Hepatocyte (in vitro differentiated cells): ENCODE data around the gene HHEX. TPM values are rescaled to one million over a fixed set of nuclear protein-coding genes. Genes with fewer than 3 reads are reported as not detected.

Experiments used
- DNase-seq: peaks from one replicate; pipeline ENCODE4 v3.0.0-alpha.2; 2016; ENCODE audit warnings: low spot score
- H2AFZ ChIP-seq: fragments of 200-600 bp; sonication (generic); 2 replicates; pipeline ENCODE4 v1.6.0; 2016; ENCODE audit warnings: antibody characterized with exemption, mild to moderate bottlenecking
- H3K27ac ChIP-seq: fragments of 200-600 bp; sonication (generic); 2 replicates; pipeline ENCODE4 v1.5.1; 2016; ENCODE audit warnings: mild to moderate bottlenecking
- H3K27me3 ChIP-seq: fragments of 200-600 bp; sonication (generic); 2 replicates; pipeline ENCODE4 v1.6.1; 2016
- H3K36me3 ChIP-seq: fragments of 200-600 bp; sonication (generic); replicated peaks from 2 replicates; pipeline ENCODE4 v1.5.1; 2016; ENCODE audit warnings: low read depth; ENCODE audit not compliant: insufficient read depth
- H3K4me1 ChIP-seq: fragments of 200-600 bp; sonication (generic); 2 replicates; pipeline ENCODE4 v1.5.1; 2016; ENCODE audit warnings: mild to moderate bottlenecking, moderate library complexity; ENCODE audit not compliant: insufficient read depth
- H3K4me2 ChIP-seq: fragments of 200-600 bp; sonication (generic); 2 replicates; pipeline ENCODE4 v1.6.0; 2016
- H3K4me3 ChIP-seq: fragments of 200-600 bp; sonication (generic); 2 replicates; pipeline ENCODE4 v1.5.1; 2016; ENCODE audit warnings: mild to moderate bottlenecking
- H3K79me2 ChIP-seq: fragments of 200-600 bp; sonication (generic); 2 replicates; pipeline ENCODE4 v1.6.0; 2017; ENCODE audit warnings: mild to moderate bottlenecking
- H3K9me2 ChIP-seq: fragments of 200-600 bp; sonication (generic); replicated peaks from 2 replicates; pipeline ENCODE4 v1.6.0; 2017; ENCODE audit warnings: mild to moderate bottlenecking; ENCODE audit not compliant: insufficient read depth
- H3K9me3 ChIP-seq: fragments of 200-600 bp; sonication (generic); 2 replicates; pipeline ENCODE4 v1.5.1; 2016; ENCODE audit warnings: low read depth, mild to moderate bottlenecking
- H4K20me1 ChIP-seq: fragments of 200-600 bp; sonication (generic); 2 replicates; pipeline ENCODE4 v1.6.0; 2016; ENCODE audit warnings: mild to moderate bottlenecking; ENCODE audit not compliant: insufficient read depth, poor library complexity, severe bottlenecking
- EZH2 ChIP-seq: fragments of 200-600 bp; sonication (generic); IDR thresholded peaks from 2 replicates; pipeline ENCODE4 v1.6.1; 2016; ENCODE audit warnings: antibody characterized with exemption, mild to moderate bottlenecking, borderline replicate concordance
- EZH2phosphoT487 ChIP-seq: fragments of 200-600 bp; sonication (generic); IDR thresholded peaks from one replicate; pipeline ENCODE4 v1.6.1; 2018; ENCODE audit warnings: antibody characterized with exemption, mild to moderate bottlenecking, low read depth, moderate library complexity; ENCODE audit not compliant: unreplicated experiment, severe bottlenecking
- WGBS: methylation state at CpG from one replicate; pipeline ENCODE4 v1.1.6; 2016; ENCODE audit warnings: low lambda C conversion rate; ENCODE audit errors: missing lambda C conversion rate; 5-methylcytosine and 5-hydroxymethylcytosine counted together
- polyA plus RNA-seq: library from polyadenylated mRNA; unstranded; fragments of >200 nt; fragmentation: Nextera tagmentation; extraction: Ambion mirVana; gene quantifications from 2 replicates; pipeline ENCODE4 v1.2.1, GENCODE V29; 2016
- total RNA-seq: library from RNA; depleted of rRNA; stranded (reverse); fragments of >200 nt; gene quantifications from 2 replicates; pipeline ENCODE4 v1.2.3, GENCODE V29; 2014
- TF ChIP-seq, protein P1 (sequence below): fragments of 200-600 bp; sonication (generic); IDR thresholded peaks from 2 replicates; pipeline ENCODE4 v1.5.1; 2016; ENCODE audit warnings: antibody characterized with exemption, mild to moderate bottlenecking; ENCODE audit not compliant: poor library complexity

HHEX gene
- total and polyA plus RNA-seq, 2 experiments from 2014 or later = 15.1 to 18.4 TPM

- no peak for DNase-seq
- Histone ChIP-seq H3K4me3 (no peak overlapping the region), H3K36me3 (no peaks in the 10 kb centered on the region), H3K9me3 (no peaks in the 10 kb centered on the region), H3K9me2 (no peaks in the 10 kb centered on the region), H3K4me1 (peaks cover 14% of the 10 kb centered on the region), H3K27me3 (peaks cover 84% of the 10 kb centered on the region), H2AFZ (no peak overlapping the region), H3K27ac (no peak overlapping the region), H3K79me2 (no peaks in the 10 kb centered on the region), H3K4me2 (peak overlapping the region; percentile 75), H4K20me1 (no peaks in the 10 kb centered on the region)
- WGBS = 25% methylated on average over 35 of the region's 35 CpGs
- TF ChIP-seq EZH2 (peak; percentile 78), EZH2phosphoT487 (peak; percentile 34)
- TF ChIP-seq, protein P1, sequence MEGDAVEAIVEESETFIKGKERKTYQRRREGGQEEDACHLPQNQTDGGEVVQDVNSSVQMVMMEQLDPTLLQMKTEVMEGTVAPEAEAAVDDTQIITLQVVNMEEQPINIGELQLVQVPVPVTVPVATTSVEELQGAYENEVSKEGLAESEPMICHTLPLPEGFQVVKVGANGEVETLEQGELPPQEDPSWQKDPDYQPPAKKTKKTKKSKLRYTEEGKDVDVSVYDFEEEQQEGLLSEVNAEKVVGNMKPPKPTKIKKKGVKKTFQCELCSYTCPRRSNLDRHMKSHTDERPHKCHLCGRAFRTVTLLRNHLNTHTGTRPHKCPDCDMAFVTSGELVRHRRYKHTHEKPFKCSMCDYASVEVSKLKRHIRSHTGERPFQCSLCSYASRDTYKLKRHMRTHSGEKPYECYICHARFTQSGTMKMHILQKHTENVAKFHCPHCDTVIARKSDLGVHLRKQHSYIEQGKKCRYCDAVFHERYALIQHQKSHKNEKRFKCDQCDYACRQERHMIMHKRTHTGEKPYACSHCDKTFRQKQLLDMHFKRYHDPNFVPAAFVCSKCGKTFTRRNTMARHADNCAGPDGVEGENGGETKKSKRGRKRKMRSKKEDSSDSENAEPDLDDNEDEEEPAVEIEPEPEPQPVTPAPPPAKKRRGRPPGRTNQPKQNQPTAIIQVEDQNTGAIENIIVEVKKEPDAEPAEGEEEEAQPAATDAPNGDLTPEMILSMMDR = no peak
These were observed 1.9 kb downstream of the HHEX start for GRCh38 chr10:92691591-92692079.

DNA sequence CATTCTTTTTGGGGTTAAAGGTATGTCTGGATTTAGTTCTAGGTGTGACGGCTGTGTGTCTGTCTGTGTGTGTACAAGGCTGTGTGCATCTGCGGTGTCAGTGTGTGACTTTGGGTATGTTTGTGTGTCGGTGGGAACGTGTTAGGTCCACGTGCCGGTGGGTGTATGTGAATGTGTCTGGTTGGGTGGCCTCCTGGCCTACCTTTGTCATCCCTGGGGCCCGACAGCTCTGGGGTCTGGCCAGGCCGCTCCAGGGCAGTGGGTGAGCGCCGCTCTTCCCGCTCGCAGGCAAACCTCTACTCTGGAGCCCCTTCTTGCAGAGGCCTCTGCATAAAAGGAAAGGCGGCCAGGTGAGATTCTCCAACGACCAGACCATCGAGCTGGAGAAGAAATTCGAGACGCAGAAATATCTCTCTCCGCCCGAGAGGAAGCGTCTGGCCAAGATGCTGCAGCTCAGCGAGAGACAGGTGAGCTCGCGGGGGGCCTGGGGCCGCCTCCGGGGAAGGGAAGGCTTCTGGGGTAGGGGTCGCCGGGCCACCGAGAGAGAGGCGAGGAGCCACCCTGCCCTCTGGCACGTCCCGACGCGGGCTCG is 2.4 kb downstream of the HHEX start:
- H3K9me3 ChIP-seq = no peaks in the 10 kb centered on the region
- H3K4me1 ChIP-seq = peaks cover 14% of the 10 kb centered on the region
- no peaks in the 10 kb centered on the region for H3K9me2 ChIP-seq
- no peak overlapping the region for H3K27ac ChIP-seq
- peak overlapping the region; percentile 75 for H3K4me2 ChIP-seq
- DNase-seq = no peak
- no peak overlapping the region for H2AFZ ChIP-seq
- H4K20me1 ChIP-seq = no peaks in the 10 kb centered on the region
- TF ChIP-seq EZH2 (peak; percentile 55), EZH2phosphoT487 (peak; percentile 8)
- TF ChIP-seq, protein P1 = no peak
- H3K27me3 ChIP-seq = peaks cover 90% of the 10 kb centered on the region
- H3K79me2 ChIP-seq = no peaks in the 10 kb centered on the region
- H3K36me3 ChIP-seq = no peaks in the 10 kb centered on the region
- no peak overlapping the region for H3K4me3 ChIP-seq
- WGBS = 9% methylated on average over 30 of the region's 34 CpGs

DNA sequence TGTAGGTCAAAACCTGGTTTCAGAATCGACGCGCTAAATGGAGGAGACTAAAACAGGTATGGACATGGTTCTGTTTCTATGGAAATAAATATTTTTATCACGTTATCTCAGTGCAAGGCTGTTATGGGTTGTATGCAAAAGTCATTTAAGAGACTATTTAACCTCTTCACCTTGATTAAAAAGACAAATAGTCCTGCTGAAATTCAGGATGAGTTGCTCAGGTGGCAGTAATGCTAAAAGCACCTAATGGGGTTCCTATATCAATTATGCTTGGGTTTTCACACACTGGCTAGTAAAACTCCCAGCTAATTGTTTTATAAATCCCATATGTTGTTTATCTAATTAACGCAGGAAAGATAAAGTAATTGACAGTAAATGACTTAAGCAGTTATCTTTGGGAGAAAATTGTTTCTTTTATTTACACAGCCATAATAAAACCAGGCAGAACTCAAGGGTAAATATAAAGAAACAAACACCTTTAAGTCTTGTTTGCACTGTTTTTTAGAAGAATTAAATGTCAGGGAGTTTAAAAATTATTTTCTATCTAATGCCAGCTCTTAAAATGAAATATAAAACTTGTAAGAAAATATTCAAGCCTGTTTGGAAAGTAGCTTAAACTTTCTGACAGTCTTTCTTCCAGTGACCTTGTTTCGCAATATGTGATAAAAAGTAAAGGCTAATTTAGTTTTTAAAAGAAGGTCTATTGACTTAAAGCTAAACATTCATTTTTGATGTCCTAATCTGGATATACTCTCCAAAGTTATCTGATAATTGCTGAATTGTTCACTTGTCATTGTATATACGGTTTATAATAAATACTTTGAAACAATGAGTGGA is 3.2 kb downstream of the HHEX start:
- Histone ChIP-seq H3K79me2 (no peaks in the 10 kb centered on the region), H3K27me3 (peaks cover 88% of the 10 kb centered on the region), H3K9me2 (no peaks in the 10 kb centered on the region), H3K4me3 (no peak overlapping the region), H4K20me1 (no peaks in the 10 kb centered on the region), H2AFZ (no peak overlapping the region), H3K4me1 (peaks cover 14% of the 10 kb centered on the region), H3K27ac (no peak overlapping the region), H3K4me2 (peak overlapping the region; percentile 75), H3K36me3 (no peaks in the 10 kb centered on the region), H3K9me3 (no peaks in the 10 kb centered on the region)
- DNase-seq = no peak
- WGBS = 15% methylated on average over 7 of the region's 7 CpGs
- peak; percentile 41 for TF ChIP-seq EZH2phosphoT487
- TF ChIP-seq EZH2 = no peak

DNA sequence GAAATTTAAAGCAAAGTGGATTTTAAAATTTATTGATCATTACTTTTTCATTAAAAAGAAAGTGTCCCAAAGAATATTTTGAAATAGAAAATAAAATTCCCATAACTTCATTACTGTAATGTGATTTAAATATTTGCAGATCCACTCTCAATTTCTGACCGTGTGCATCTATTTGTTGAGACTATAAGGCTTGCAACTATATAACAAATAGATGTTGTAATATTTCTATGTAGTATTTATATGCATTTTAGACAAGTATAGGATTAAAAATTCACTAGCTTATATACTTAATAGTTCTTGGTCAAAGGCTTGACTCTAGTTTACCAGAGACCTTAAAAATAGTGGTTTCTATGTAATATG is 3.8 kb downstream of the HHEX start:
- H3K27ac ChIP-seq = no peak overlapping the region
- H3K9me3 ChIP-seq = no peaks in the 10 kb centered on the region
- H3K4me3 ChIP-seq = no peak overlapping the region
- H3K27me3 ChIP-seq = peaks cover 82% of the 10 kb centered on the region
- H3K36me3 ChIP-seq = no peaks in the 10 kb centered on the region
- no peaks in the 10 kb centered on the region for H4K20me1 ChIP-seq
- H3K4me1 ChIP-seq = peaks cover 14% of the 10 kb centered on the region
- no peak for DNase-seq
- H3K4me2 ChIP-seq = peak overlapping the region; percentile 5
- H2AFZ ChIP-seq = no peak overlapping the region
- no peaks in the 10 kb centered on the region for H3K79me2 ChIP-seq
- H3K9me2 ChIP-seq = no peaks in the 10 kb centered on the region
- 56% methylated on average over 1 of the region's 1 CpG for WGBS
- no peak for TF ChIP-seq EZH2
- TF ChIP-seq, protein P1 = no peak
- no peak for TF ChIP-seq EZH2phosphoT487
